GM20000 (cell line): ENCODE measurements around the gene ANKS6.

ENCODE experiments used
- DNase-seq: peaks from one replicate; pipeline ENCODE4 v3.0.0; 2012; ENCODE audit warnings: low spot score
- CTCF ChIP-seq: IDR thresholded peaks from 2 replicates; pipeline ENCODE4 v1.5.1; 2012; ENCODE audit warnings: mild to moderate bottlenecking, control low read depth; ENCODE audit errors: extremely low read depth, missing control alignments

ANKS6 gene

GRCh38 chr9:98836206-98836605 is 39.9 kb upstream of the ANKS6 start:
- DNase-seq: no peak

GRCh38 chr9:98834386-98834785 is 38.0 kb upstream of the ANKS6 start:
- TF ChIP-seq CTCF: no peak
- no peak for DNase-seq

More at GRCh38 chr9:98836206-98836605, 39.9 kb upstream of the ANKS6 start:
- no peak for TF ChIP-seq CTCF

- DNase-seq: no peak
These were observed 37.0 kb upstream of the ANKS6 start for GRCh38 chr9:98833090-98833956.

GRCh38 chr9:98832768-98833089 is 36.4 kb upstream of the ANKS6 start:
- TF ChIP-seq CTCF: no peak
- no peak for DNase-seq

More at GRCh38 chr9:98833090-98833956, 37.0 kb upstream of the ANKS6 start:
- no peak for TF ChIP-seq CTCF

- no peak for DNase-seq
- no peak for TF ChIP-seq CTCF
These were observed 35.3 kb upstream of the ANKS6 start for GRCh38 chr9:98831696-98832095.

GRCh38 chr9:98830554-98830953 is 34.2 kb upstream of the ANKS6 start:
- DNase-seq: no peak
- no peak for TF ChIP-seq CTCF

- DNase-seq: no peak
These were observed 33.4 kb upstream of the ANKS6 start for GRCh38 chr9:98829766-98830165.

More at GRCh38 chr9:98829766-98830165, 33.4 kb upstream of the ANKS6 start:
- TF ChIP-seq CTCF: no peak
